GM19240 (cell line): Measurements from ENCODE around the gene ZNF483.
"Not testable (repeated sequence)": the region's sequence is repeated elsewhere in the genome, so short reads cannot be mapped to it uniquely, and the experiment has no call there.

Experiments
- DNase-seq: peaks from one replicate; pipeline ENCODE4 v3.0.0; 2011; ENCODE audit warnings: low spot score; ENCODE audit not compliant: insufficient read length

The ZNF483 gene

GRCh38 chr9:111610149-111610548 lies 85.2 kb downstream of the ZNF483 start:
- no peak for DNase-seq

DNA sequence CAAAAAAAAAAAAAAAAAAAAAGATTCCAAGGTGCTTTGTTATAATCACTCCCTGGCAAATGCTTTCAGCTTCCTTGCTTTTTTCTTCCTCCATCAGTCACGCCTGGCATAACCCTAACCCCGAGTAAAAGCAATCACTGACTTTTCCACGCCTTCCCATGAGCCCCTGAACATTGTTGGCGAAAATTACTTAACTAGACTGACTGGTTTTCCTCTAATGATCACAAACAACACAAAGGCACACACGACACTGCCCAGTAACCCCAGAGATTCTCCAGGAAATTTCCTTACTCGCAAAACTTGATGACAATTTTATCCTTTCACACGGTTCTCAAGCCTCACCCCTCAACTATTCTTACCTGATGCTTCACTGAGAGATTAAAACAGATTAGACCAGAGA lies 85.9 kb downstream of the ZNF483 start:
- no peak for DNase-seq

- no peak for DNase-seq
Measured at GRCh38 chr9:111613436-111614040, 88.6 kb downstream of the ZNF483 start.

DNA sequence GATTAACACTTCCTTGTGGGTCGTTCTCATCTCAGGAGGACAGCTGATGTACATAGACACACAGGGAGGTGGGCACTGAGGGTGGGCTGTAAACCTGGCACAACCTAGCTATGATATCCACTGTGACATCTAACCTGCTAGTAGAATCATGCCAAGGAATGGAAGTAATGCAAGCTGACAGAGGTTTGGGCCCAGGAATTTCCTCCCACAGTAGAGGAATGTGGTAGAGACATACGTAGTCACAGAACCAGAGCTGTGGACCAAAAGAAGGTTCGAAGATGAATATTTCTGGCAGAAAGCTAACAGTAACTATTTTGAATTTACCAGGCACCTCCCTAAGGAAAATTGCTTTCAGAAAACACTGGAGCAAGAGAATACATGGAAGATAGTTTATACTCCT lies 90.9 kb downstream of the ZNF483 start:
- DNase-seq = no peak

- DNase-seq = not testable (repeated sequence)
Measured at GRCh38 chr9:111617349-111617748, 92.4 kb downstream of the ZNF483 start.

GRCh38 chr9:111621895-111622480 lies 97.0 kb downstream of the ZNF483 start:
- no peak for DNase-seq

GRCh38 chr9:111622626-111623025 lies 97.6 kb downstream of the ZNF483 start:
- no peak for DNase-seq
